Activated CD4-positive, CD25-positive, alpha-beta regulatory T cell treated with anti-CD3 and anti-CD28 coated beads, Interleukin-2, amount 50 U/mL, for 72 hours (primary cell): ENCODE measurements around the gene CBFA2T3.

Experiments
- DNase-seq: peaks from one replicate; pipeline ENCODE4 v3.0.0; 2021

CBFA2T3 gene

DNA sequence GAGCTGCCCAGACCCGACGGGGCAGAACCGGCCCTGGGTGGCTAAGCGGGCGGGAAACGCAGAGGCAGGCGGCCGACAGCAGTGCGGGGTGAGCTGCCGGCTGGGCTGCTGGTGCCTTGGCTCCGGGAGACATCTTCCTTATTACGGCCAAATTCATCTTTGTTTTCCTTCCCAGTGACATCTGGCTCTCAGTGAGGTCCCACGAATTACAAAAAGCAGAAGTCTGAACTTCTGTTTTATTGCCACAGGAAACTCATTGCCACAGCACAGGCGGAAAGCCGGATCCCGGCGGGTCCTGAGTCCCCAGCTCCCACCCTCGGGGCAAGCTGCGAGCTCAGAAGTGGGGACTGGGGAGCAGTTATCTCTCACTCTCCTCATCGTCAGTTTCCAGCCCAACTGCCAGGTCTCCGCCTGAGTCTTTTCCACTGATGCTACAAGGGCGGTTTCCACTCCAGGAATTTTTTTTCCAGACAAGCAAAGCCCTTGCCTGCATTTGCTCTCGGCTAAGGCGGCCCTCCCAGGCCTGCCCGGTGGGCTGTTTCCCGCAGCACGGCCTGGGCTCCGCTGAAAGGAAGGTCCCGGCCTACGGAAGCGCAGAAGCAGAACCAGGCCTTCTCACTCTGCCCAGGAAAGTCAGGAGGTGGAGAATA, 40.3 kb downstream of the CBFA2T3 start:
- DNase-seq = no peak

DNA sequence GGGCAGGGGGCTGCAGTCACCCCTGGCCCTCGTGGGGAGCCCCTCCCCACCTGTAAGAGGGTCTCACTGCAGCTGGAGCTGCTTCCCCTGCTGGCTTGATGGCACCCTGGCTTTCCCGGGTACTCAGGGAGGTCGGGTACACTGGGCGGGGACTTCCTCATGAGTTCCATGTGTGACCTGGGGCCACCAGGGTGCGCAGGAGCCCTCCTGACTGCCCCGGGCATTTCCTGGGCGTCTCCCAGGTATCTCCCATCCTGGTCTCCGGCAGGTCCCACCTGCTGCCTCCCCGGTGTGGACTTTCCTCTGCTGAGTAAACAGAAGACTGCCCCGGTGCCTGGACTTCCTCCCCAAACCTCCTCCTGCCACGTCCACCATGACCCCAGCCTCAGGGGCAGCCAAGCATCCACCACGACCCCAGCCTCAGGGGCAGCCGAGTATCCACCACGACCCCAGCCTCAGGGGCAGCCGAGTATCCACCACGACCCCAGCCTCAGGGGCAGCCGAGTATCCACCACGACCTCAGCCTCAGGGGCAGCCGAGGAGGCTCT, 40.9 kb downstream of the CBFA2T3 start:
- DNase-seq = no peak

DNA sequence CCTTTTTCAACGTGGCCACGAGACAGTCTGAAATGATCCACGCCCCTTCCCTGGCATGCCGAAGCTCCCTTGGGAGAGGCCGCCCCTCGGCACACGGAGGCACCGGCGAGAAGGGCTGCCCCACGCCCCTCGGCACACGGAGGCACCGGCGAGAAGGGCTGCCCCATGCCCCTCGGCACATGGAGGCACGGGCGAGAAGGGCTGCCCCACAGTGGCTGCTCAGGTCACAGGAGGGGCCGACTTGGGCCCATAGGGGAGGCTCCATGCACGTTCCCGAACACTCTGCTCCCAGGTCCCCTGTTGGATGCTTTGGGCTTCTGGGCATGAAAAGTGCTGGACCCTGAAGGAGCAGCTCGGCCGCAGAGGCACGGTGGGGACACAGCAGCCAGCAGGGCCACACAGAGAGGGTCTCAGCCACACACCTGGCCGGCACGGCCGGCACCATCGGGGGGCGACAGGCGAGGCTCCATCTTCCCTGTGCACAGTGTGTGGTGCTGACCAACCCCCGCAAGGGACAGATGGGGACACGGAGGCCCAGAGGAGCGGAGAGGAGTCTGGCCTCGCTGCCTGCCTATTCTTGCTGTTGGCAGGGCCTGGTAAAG, 42.8 kb downstream of the CBFA2T3 start:
- no peak for DNase-seq

DNA sequence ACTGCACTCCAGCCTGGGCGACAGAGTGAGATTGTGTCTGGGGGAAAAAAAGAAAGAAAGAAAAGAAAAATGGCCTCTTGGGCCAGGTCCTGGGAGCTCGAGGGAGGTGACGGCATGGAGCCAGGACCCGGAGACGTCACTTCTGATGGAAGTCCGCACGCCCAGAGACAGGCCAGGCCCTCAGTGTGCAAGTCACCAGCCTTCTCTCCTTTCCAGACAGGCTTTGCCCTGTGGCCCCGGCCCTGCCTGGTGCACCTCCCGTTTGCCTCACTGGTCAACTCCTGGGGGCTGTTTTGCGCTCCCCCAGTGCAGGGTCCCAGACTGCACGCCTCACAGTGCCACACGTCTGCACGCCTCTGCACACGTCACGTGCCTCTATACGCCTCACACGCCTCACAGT, 44.1 kb downstream of the CBFA2T3 start:
- DNase-seq = no peak

DNA sequence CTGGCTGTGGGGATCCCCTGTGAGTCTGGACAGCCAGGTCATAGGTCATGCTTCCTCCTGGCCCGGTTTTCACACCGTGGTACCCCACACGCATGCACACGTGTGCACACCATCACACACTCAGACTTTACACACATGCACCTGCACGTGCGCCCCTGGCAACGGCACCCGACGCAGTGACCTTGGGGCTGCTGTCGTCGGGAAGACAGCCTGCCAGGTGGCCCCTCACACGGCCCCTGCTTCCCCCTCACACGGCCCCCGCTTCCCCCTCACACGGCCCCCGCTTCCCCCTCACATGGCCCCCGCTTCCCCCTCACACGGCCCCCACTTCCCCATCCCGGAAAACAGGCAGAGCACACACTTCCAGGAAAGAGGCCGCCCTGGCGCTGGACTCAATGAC, 45.1 kb downstream of the CBFA2T3 start:
- DNase-seq = no peak

DNA sequence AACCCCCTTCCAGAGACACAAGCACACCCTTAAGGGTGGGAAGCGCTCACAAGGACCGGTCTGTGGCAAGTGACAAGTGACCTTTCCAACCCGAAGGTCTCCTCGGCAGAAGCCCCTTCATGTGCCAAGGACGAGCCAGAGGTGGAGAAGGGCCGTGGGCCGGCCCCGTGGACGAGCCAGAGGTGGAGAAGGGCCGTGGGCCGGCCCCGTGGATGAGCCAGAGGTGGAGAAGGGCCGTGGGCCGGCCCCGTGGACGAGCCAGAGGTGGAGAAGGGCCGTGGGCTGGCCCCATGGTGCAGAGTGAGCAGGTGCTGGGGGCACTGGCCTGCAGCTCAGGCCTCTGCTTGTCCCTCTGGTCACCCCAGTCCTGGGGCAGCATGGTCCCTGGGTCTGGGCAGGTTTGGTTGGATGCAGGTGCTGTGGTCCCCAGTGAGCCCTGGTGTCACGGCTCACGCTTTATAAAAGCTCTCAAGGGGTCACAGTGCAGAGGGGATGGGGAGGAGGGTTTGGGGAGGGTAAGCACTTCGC, 45.6 kb downstream of the CBFA2T3 start:
- DNase-seq = no peak

DNA sequence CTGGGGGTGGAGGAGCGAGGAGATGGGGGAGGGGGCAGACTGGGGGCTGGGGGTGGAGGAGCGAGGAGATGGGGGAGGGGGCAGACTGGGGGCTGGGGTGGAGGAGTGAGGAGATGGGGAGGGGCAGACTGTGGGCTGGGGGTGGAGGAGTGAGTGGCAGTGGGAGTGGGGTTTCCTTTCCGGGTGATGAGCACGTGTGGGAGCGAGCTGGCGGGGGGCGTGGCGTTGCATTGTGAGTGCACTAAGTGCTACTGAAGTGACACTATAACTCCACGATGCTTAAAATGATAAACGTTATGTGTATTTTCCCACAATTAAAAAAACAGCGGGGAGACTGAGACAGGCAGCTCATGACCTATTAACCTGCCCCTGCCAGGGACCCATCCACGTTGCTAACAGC, 46.3 kb downstream of the CBFA2T3 start:
- no peak for DNase-seq

DNA sequence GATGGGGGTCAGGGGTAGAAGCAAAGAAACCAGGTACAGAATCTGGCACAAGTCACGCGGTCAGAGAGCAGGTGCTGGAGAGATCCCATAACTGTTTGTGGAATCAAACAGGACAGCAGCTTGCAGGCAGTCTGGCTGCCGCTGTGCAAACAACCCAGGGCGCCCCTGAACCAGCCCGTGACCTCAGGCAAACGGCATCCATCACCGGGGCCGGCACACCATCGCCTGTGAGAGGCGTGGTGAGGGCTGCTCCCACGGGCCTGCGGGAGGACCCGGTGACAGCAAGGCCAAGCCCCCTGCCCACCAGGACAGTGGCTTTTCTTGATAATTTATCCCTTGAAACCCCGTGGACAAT, 47.9 kb downstream of the CBFA2T3 start:
- no peak for DNase-seq

DNA sequence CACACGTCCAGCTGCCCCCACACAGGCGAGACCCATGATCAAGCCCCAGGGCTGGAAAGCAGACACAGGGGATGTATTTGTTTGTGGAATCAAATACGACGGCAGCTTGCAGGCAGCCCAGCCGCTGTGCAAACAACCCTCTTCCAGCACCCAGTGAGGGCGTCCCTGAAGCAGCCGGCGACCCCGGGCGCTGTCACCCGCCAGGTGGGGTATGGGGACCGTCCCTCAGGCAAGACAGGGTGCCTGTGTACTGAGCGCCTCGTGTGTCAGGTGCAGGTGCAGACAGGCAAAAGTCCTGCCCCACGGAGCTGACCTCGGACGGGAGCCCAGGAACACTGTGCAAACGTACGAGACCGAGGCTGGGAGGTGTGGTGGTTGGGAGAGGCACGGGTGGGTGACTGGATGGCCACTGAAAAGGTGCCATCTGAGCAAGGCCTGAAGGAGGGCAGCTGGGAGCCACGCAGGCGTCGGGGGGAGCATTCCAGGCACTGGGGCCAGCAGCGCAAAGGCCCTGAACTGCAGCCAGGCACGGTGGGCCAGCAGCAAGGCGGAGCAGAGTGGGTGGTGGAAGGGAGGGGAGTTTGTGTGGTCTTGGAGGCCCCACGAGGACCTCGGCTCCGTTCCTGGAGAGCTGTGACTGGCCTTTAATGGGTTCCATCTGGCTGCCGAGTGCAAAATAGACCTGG, 48.5 kb downstream of the CBFA2T3 start:
- DNase-seq = no peak

DNA sequence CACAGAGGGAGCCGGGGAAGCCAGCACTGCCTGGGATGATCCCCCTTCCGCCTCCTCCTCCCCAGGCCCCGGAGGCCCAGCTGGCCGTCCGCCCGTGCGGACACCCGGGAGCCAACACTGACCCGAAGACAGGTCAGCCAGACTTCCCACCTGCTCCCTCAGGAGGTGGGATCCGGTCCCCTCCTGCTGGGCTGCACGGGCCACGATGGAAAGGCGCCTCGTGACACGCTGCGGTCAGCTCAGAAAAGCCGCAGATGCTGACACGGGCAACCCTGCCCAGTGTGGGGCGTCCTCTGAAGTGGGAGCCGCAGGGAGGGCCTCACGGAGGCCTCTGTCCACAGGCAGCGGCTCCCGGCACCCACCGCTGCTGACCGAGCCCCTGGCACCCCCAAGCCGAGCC, 49.3 kb downstream of the CBFA2T3 start:
- DNase-seq = no peak

DNA sequence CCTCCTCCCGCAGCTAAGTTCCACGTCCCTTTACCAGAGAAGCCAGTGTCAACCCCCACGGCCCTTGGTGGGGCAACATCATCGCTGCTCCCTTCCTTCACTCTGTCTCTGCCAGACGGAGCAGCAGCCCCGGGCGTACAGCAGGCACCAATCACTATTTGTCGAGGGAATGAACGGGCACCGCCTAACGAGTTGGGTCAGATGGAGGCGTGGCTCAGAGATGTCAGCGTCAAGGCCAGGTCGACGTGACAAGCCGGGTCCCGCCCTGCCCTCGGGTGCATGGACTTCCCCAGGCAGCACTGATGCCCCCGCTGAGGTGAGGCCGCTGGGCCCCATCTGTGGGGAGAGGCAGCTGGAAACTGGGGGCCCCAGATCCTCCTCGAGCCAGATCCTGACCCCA, 50.0 kb downstream of the CBFA2T3 start:
- DNase-seq = no peak

DNA sequence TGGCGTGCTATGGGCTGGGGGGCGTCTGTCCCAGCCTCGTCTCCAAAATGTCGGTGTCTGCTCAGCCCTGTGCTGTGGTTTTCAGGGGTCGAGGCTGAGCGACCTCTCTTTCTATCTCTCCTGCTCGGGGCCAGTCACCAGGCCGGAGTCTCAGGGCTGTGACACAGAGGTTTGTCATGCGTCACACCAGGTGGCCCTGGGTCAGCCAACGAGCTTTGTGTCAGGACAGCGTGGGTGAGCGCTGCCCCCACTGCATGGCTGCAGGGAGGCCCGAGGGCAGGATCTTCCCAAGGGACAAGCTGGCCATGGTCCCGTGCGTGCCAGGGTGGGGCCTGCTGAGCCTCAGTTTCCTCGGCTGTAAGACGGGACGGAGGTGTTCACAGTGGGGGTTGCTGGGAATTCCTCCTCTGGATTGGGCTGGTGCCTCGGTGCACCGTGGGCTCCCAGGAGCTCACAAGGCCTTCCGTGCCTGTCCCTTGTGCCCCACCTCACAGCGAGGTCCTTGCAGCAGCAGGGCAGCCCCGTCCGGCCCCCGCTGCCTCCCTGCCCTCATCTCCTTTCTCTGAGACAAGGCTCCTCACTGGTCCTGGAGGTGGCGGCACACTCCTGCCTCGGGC, 50.5 kb downstream of the CBFA2T3 start:
- no peak for DNase-seq

DNA sequence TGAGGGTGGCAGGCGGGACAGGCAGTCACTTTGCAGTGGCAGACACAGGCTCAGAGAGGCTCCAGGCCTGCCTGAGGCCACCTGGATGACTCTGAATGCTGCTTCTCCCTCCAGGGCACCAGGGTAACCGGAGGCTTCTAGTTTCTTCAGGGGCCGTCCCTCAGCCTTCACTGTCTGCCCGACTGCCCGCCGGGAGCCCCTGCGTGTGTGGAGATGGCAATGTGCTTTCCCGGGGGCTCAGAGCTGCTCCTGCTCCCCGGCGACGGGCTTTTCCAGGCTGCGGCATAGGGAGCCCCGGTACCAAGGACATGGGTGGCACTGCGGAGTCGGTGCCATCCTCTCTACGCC, 51.5 kb downstream of the CBFA2T3 start:
- no peak for DNase-seq

DNA sequence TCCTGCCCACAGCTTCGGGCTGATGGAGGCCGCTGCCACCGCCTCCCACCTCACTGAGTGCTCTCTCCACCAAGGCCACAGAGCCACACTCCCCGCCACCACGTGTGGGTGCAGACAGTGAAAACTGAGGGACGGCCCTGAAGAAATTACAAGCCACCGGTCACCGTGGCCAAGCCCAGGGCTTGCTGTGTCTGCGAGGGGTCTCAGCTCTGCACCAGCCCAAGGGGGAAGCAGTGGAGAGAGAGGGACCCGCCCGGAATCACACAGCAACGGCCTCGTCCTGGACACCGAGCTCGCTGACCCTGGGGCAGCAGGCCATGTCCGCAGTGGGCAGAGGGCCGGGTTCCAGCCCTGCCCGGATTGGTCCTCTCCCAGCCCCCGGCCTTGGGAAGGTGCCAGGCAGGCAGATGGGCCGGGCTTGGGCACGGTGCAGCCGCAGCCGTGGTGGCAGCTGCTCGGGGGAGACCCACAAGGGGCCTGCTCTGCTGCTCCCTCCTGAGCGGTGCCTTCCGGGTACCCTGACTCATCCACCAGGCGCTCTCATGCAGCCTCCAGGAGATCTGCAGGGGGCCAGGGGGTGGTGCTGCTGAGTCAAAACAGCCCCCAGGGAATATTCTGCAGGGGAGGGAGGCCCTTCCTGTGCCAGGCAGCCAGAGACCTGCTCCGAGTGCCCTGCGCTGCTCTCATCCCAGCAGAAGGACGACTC, 52.0 kb downstream of the CBFA2T3 start:
- DNase-seq = no peak

DNA sequence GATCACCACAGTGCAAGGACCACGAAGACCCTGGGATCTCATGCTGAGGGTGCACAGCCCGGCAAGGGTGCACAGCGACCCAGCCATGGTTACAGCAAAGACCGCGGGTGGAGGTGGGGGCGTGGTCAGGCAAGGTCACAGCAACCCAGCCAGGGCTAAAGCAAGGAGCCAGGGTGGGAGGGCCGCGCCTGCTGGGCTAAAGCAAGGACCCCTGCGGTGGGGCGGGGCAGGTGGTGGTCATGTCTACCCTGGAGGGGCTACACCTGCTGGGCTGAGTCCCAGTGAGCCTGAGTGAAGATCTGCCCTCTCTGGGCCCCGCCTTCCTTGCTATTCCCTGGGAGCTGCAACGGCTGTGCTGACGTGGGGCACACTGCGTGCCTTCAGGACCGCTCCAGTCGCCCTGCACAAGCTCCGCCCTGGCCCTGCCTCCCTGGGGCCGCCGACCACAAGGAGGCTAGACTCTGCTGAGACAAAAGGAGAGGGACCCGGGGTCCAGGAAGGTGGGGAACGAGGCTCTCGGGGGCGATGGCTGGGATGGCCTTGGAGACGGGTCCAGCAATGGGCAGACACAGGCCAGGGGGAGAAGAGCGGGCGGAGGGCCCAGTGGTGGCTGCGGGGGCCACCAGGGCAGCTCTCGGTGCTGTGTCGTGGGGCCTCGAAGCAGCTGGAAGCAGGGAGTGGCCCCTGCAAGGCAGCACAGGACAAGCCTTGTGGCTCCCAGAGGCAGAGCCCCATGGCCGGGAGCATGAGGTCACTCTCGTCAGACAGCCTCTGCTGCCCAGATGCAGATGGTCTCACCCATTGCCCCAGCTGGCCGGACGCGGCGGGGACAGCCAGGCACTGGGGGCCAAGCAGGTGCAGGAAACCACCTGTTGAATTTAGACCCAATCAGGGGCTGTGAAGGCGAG, 52.8 kb downstream of the CBFA2T3 start:
- no peak for DNase-seq

DNA sequence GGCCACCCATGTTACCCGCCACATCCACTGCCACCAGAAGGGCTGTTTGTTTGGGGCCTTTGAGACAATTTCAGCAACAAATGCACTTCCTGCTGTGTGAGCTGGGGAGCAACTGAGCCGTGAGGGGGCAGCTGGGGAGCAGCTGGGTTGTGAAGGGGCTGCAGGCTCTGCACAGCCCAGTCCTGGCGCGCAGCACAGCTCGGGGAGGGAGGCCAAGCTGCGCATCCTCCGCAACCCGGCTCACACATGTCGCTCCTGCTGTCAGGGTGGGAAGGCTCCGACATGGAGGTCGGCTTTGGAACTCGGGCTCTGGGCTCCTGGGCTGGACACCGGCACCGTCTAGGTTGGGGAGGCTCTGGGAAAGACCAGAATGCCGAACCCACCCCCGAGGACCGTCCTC, 53.6 kb downstream of the CBFA2T3 start:
- DNase-seq = no peak

DNA sequence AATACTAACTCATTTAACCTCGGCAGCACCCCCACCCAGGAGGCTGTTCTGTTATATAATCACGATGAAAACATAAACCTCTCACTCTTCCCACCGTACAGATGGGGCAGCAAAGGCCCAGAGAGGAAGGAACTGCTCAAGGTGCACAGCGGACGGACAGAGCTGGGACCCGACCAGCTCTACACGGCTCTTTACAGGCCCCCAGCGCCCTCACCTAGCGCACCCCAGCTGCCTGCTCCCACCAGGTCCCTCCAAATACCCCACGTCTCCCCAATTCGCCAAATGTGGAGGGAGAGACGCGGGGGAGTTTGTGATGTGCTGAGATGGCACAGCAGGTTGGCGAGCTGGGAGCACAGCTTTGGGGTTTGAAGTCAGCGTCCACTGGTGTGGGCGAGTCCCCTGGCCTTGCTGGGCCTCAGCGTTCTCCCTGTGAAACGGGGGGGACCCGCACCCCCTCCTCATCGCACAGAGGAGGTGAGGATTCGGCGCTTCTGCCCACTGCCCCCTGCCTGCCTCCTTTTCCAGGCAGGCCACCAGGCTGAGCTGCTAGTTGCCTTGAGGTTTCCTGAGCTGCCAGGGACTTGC, 54.1 kb downstream of the CBFA2T3 start:
- no peak for DNase-seq

DNA sequence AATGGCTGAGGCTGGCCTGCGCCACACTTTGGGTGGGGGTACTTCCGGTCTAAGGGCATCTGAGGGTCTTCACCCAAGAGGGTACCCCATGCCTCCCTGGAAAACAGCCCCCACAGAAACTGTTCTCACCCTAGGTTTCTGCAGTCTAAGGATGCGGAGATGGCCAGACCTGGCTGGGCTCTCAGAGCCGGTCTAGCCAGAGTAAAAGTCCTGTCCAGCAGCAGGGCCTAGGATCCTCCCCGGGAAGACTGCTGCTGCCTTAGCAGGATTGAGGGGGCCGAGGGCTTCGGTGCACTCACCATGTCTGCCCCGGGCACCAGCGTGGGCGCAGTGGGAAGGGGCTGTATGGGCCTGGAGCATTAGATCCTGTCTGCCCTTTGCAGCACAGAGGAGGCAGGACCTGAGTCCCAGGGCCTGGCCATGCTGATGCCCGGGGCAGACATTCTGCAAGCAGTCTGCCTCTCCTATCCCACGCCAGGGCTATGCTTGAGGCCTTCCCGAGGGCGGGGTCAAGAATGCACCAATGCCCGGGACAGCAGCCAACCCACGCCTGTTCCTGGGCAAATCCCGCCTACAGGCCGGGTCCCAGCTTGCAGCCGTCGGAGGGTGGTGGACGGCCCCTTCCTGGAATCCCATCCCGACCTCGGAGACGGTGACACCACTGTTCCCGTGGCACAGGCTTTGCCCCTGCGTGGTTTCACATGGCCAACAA, 54.7 kb downstream of the CBFA2T3 start:
- no peak for DNase-seq

DNA sequence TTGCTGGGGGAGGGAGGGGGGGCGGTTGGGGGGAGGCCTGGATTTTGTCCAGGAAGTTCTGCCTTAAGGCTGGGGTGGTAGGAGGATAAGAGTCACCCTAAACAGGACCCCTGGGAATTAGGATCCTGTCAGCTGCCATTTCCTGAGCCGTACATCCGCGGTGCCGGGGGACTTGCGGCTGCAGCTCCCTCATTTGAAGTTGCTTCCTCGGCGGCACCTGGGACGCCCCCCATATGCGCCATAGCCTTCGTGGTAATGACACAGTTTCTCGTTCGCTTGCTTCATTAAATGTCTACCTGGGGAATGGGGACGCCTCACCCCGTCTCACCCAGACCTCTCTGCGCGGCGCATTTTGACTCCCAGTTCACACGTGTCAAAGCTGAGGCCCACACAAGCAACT, 55.4 kb downstream of the CBFA2T3 start:
- no peak for DNase-seq

DNA sequence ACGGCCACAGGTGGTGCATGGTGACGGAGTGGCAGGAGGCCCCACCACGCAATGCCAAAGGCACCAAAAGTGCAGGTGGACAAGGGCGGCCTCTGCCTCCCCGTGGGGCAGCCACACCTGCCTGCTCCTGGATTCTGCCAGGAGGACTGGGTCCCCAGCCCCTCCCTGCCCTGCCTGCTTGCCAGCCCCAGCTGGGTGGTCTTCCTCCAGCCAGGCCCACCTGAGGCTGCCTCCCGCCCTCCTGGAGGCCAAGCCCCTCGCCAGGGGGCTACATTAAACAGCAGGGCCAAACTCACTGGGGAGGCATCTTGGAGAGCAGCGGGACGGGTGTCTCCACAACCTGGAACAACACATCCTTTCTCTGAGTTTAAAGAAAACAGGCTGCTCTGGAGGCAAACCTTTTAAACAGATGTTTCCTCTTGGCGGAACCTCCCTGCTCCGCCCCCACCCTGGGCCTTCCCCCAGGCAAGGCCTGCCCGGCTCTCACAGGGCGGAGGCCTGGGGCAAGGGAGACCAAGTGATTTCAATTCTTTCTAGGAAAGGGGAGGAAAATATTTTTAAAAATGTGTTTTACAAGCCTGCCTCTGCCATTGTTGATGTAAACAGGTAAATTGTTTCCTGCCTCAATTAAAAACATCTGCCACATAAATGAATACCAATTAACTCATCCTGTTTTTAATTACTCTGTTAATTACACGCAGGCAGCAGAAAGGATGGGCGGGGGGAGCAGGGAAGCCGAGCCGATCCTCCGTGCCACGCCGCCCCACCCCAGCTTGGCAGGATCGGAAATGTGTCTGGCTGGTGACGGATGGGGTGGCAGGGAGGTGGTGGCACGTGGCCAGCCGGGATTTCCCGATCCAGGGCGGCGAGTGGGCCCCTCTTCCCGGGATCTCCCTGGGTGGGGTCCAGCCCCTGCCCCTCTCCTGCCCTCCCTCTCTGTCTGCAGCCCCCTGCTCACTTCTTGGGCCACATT, 56.1 kb downstream of the CBFA2T3 start:
- DNase-seq = no peak
